HG03378 (cell line): ENCODE measurements around the gene PEPD.
"Not testable (repeated sequence)": the region's sequence is repeated elsewhere in the genome, so short reads cannot be mapped to it uniquely, and the experiment has no call there.

Source experiments
- ATAC-seq: cut with Tn5 transposase; IDR thresholded peaks from one replicate; pipeline ENCODE4 v1.9.1; 2021; ENCODE audit warnings: mild to moderate bottlenecking, moderate library complexity; ENCODE audit not compliant: unreplicated experiment

The PEPD gene

GRCh38 chr19:33499671-33500506 is 21.7 kb downstream of the PEPD start:
- ATAC-seq, result no peak

GRCh38 chr19:33499248-33499647 is 22.3 kb downstream of the PEPD start:
- no peak for ATAC-seq

GRCh38 chr19:33498391-33499000 is 23.1 kb downstream of the PEPD start:
- ATAC-seq, result no peak

GRCh38 chr19:33497778-33498175 is 23.8 kb downstream of the PEPD start:
- ATAC-seq, result no peak

GRCh38 chr19:33497131-33497777 is 24.3 kb downstream of the PEPD start:
- ATAC-seq, result no peak

GRCh38 chr19:33496038-33496895 is 25.3 kb downstream of the PEPD start:
- ATAC-seq, result no peak

- no peak for ATAC-seq
Observed at GRCh38 chr19:33493401-33494275, 28.0 kb downstream of the PEPD start.

GRCh38 chr19:33492951-33493350 is 28.6 kb downstream of the PEPD start:
- ATAC-seq, result no peak

GRCh38 chr19:33492090-33492489 is 29.5 kb downstream of the PEPD start:
- ATAC-seq, result no peak

- ATAC-seq, result not testable (repeated sequence)
Observed at GRCh38 chr19:33490596-33490995, 31.0 kb downstream of the PEPD start.

GRCh38 chr19:33490041-33490451 is 31.5 kb downstream of the PEPD start:
- no peak for ATAC-seq

GRCh38 chr19:33488826-33489225 is 32.8 kb downstream of the PEPD start:
- no peak for ATAC-seq

- ATAC-seq, result no peak
Observed at GRCh38 chr19:33487901-33488800, 33.4 kb downstream of the PEPD start.

GRCh38 chr19:33486936-33487811 is 34.4 kb downstream of the PEPD start:
- no peak for ATAC-seq

GRCh38 chr19:33486407-33486806 is 35.2 kb downstream of the PEPD start:
- ATAC-seq, result no peak

GRCh38 chr19:33484226-33484774 is 37.3 kb downstream of the PEPD start:
- ATAC-seq, result no peak

GRCh38 chr19:33482476-33482875 is 39.1 kb downstream of the PEPD start:
- no peak for ATAC-seq

- no peak for ATAC-seq
Observed at GRCh38 chr19:33481863-33482262, 39.7 kb downstream of the PEPD start.
